Right renal pelvis (tissue), 4 donors: Measurements from ENCODE around the gene BEX3. TPM values are rescaled to one million over a fixed set of nuclear protein-coding genes. Genes with fewer than 3 reads are reported as not detected.

Experiments used
- DNase-seq, 4 donors: peaks; one replicate each; pipeline ENCODE4 v3.0.0-alpha.2; 2013; ENCODE audit warnings: low read depth in 4 of 4, low spot score in 3 of 4, missing footprints in 1 of 4
- polyA plus RNA-seq, 4 donors: library from polyadenylated mRNA; unstranded; fragments of 120-200 nt; gene quantifications; one replicate each; pipeline ENCODE4 v1.2.1, GENCODE V29; 2013; ENCODE audit not compliant: insufficient read length in 4 of 4

BEX3 gene
- polyA plus RNA-seq, 4 donors, result 509 to 591 (median 575) TPM

- DNase-seq, result no peak
Measured at GRCh38 chrX:103417370-103417769, 41.0 kb downstream of the BEX3 start.

- DNase-seq, result no peak
Measured at GRCh38 chrX:103417933-103418332, 41.6 kb downstream of the BEX3 start.

GRCh38 chrX:103418811-103419340, 42.5 kb downstream of the BEX3 start:
- DNase-seq, result no peak

GRCh38 chrX:103423955-103424638, 47.8 kb downstream of the BEX3 start:
- no peak for DNase-seq

Other genes starting within 250 kb of the BEX3 start
- gene BEX4, start 161.4 kb upstream of the BEX3 start, polyA plus RNA-seq, result 100 to 1,000 TPM; 179 to 189 (median 182) TPM
- 100 to 1,000 TPM; 144 to 179 (median 179) TPM for gene TCEAL8, start 121.4 kb upstream of the BEX3 start, polyA plus RNA-seq
- gene TCEAL5, start 99.8 kb upstream of the BEX3 start, polyA plus RNA-seq, result 10 to 100 TPM; 11.4 to 13.9 (median 13.2) TPM
- gene BEX2, start 65.5 kb upstream of the BEX3 start, polyA plus RNA-seq, result 10 to 100 TPM; 69.1 to 87.0 (median 84.8) TPM
- 10 to 100 TPM; 37.9 to 48.3 (median 42.8) TPM for gene TCEAL7, start 46.3 kb upstream of the BEX3 start, polyA plus RNA-seq
- gene TCEAL9, start 20.0 kb upstream of the BEX3 start, polyA plus RNA-seq, result 100 to 1,000 TPM; 213 to 250 (median 246) TPM
- 1 to 10 TPM; 2.4 to 3.4 (median 2.8) TPM for gene RAB40A, start 143.0 kb downstream of the BEX3 start, polyA plus RNA-seq
- 100 to 1,000 TPM; 164 to 177 (median 170) TPM for gene TCEAL4, start 209.0 kb downstream of the BEX3 start, polyA plus RNA-seq
- gene TCEAL3, start 231.4 kb downstream of the BEX3 start, polyA plus RNA-seq, result 10 to 100 TPM; 32.5 to 37.2 (median 34.1) TPM